H1 (cell line): ENCODE data around the gene CBLL1. TPM values are rescaled to one million over a fixed set of nuclear protein-coding genes. Genes with fewer than 3 reads are reported as not detected.

ENCODE experiments used
- CTCF ChIA-PET: fragments of 300-600 bp; sonication (Branson Sonifier 250); formaldehyde crosslinking; loops from one replicate; lab custom pipeline; 2021; ENCODE audit not compliant: partially characterized antibody; lab: Charles Lee
- POLR2A ChIA-PET: fragments of 300-600 bp; sonication (Branson Sonifier 250); formaldehyde crosslinking; loops from one replicate; lab custom pipeline; 2021; ENCODE audit warnings: inconsistent platforms; ENCODE audit not compliant: partially characterized antibody; lab: Charles Lee
- DNase-seq, 2 experiments: peaks; one replicate each; pipeline versions ENCODE4 v3.0.0 to v3.0.0-alpha.2; 2010 to 2022; ENCODE audit warnings: low spot score in 2 of 2, low read depth in 1 of 2, mixed read lengths in 1 of 2
- FAIRE-seq: peaks from 2 replicates; lab custom pipeline; 2011; peaks lifted over from hg19 to GRCh38; lab: Jason Lieb, UNC
- H2AFZ ChIP-seq: 2 replicates; pipeline ENCODE4 v1.8.1; 2012; ENCODE audit warnings: low read length, inconsistent platforms
- H2AK5ac ChIP-seq: 2 replicates; pipeline ENCODE4 v1.6.1; 2013; ENCODE audit warnings: low read depth, low read length
- H2BK120ac ChIP-seq: replicated peaks from 2 replicates; pipeline ENCODE3; 2013; ENCODE audit warnings: low read depth, low read length, inconsistent platforms
- H2BK12ac ChIP-seq: 2 replicates; pipeline ENCODE4 v1.6.1; 2013; ENCODE audit warnings: low read depth, low read length
- H2BK15ac ChIP-seq: 2 replicates; pipeline ENCODE4 v1.6.1; 2013; ENCODE audit warnings: low read length
- H2BK20ac ChIP-seq: 2 replicates; pipeline ENCODE4 v1.6.1; 2013; ENCODE audit warnings: low read length
- H2BK5ac ChIP-seq: 2 replicates; pipeline ENCODE4 v1.6.1; 2013; ENCODE audit warnings: low read depth, low read length
- H3K14ac ChIP-seq: 2 replicates; pipeline ENCODE4 v1.6.1; 2013; ENCODE audit warnings: inconsistent platforms; ENCODE audit not compliant: insufficient read length
- H3K18ac ChIP-seq: 2 replicates; pipeline ENCODE4 v1.6.1; 2013; ENCODE audit warnings: low read length; ENCODE audit errors: extremely low read depth
- H3K23ac ChIP-seq: 2 replicates; pipeline ENCODE4 v1.6.1; 2013; ENCODE audit warnings: inconsistent platforms; ENCODE audit not compliant: insufficient read length
- H3K23me2 ChIP-seq: 2 replicates; pipeline ENCODE4 v1.6.1; 2013; ENCODE audit warnings: low read depth, low read length
- H3K27ac ChIP-seq: 2 replicates; pipeline ENCODE4 v1.6.1; 2011; ENCODE audit warnings: low read depth, low read length, inconsistent platforms
- H3K27me3 ChIP-seq, 4 experiments: replicated peaks in 1 of 4; 1 replicate in 1 of 4; 2 replicates in 3 of 4; pipeline versions ENCODE4 v1.6.1 to v1.8.1; 2011 to 2013; ENCODE audit warnings: low read length in 3 of 4, mild to moderate bottlenecking in 3 of 4, inconsistent platforms in 2 of 4, mixed read lengths in 2 of 4, moderate library complexity in 1 of 4; ENCODE audit not compliant: control insufficient read depth in 3 of 4, insufficient read depth in 3 of 4; ENCODE audit errors: extremely low read depth in 1 of 4
- H3K36me3 ChIP-seq, 4 experiments: 2 replicates each; pipeline versions ENCODE4 v1.6.1 to v1.8.1; 2011 to 2013; ENCODE audit warnings: mild to moderate bottlenecking in 4 of 4, low read length in 3 of 4, moderate library complexity in 2 of 4, control low read depth in 1 of 4, inconsistent platforms in 1 of 4; ENCODE audit not compliant: insufficient read depth in 4 of 4, control insufficient read depth in 2 of 4
- H3K4ac ChIP-seq: replicated peaks from 2 replicates; pipeline ENCODE3; 2013; ENCODE audit warnings: low read length, low read depth, mixed read lengths, inconsistent platforms; ENCODE audit not compliant: insufficient read length
- H3K4me1 ChIP-seq, 4 experiments: replicated peaks in 1 of 4; 1 replicate in 1 of 4; 2 replicates in 3 of 4; pipeline versions ENCODE4 v1.6.1 to v1.8.1; 2011 to 2013; ENCODE audit warnings: low read length in 3 of 4, inconsistent platforms in 2 of 4, mixed read lengths in 1 of 4; ENCODE audit not compliant: insufficient read depth in 4 of 4, control insufficient read depth in 3 of 4
- H3K4me2 ChIP-seq, 2 experiments: 2 replicates each; pipeline versions ENCODE4 v1.6.1 to v1.8.1; 2011 to 2013; ENCODE audit warnings: low read depth in 2 of 2, low read length in 2 of 2, control low read depth in 1 of 2, inconsistent platforms in 1 of 2, mild to moderate bottlenecking in 1 of 2; ENCODE audit not compliant: insufficient read depth in 1 of 2
- H3K4me3 ChIP-seq, 4 experiments: fragments of 200-600, 300-600 bp in 1 of 4; sonication (generic), shearing (Covaris generic), sonication (Bioruptor Twin) in 1 of 4; 2 replicates each; pipeline versions ENCODE4 v1.5.1 to v1.8.1; 2011 to 2016; ENCODE audit warnings: low read length in 4 of 4, low read depth in 3 of 4, control low read depth in 2 of 4, inconsistent platforms in 2 of 4, mild to moderate bottlenecking in 2 of 4, mixed read lengths in 1 of 4, moderate library complexity in 1 of 4; ENCODE audit not compliant: insufficient read depth in 2 of 4; ENCODE audit errors: extremely low read depth in 1 of 4
- H3K56ac ChIP-seq: replicated peaks from 2 replicates; pipeline ENCODE3; 2013; ENCODE audit warnings: low read depth, mild to moderate bottlenecking, mixed read lengths, low read length, inconsistent platforms; ENCODE audit not compliant: insufficient read length
- H3K79me1 ChIP-seq: 2 replicates; pipeline ENCODE4 v1.6.1; 2013; ENCODE audit warnings: low read depth, low read length, control low read depth
- H3K79me2 ChIP-seq, 2 experiments: 2 replicates each; pipeline versions ENCODE4 v1.6.1 to v1.8.1; 2012 to 2013; ENCODE audit warnings: low read length in 2 of 2, mild to moderate bottlenecking in 2 of 2, inconsistent platforms in 1 of 2; ENCODE audit not compliant: insufficient read depth in 2 of 2, control insufficient read depth in 1 of 2
- H3K9ac ChIP-seq, 4 experiments: replicated peaks in 1 of 4; 1 replicate in 1 of 4; 2 replicates in 3 of 4; pipeline versions ENCODE4 v1.6.1 to v1.8.1; 2011 to 2013; ENCODE audit warnings: low read depth in 3 of 4, low read length in 3 of 4, control low read depth in 2 of 4, mild to moderate bottlenecking in 2 of 4, moderate library complexity in 2 of 4, inconsistent platforms in 1 of 4; ENCODE audit errors: extremely low read depth in 1 of 4
- H3K9me3 ChIP-seq, 2 experiments: 2 replicates each; pipeline versions ENCODE4 v1.6.1 to v1.8.1; 2012 to 2013; ENCODE audit warnings: mild to moderate bottlenecking in 2 of 2, moderate library complexity in 2 of 2, control low read depth in 1 of 2, inconsistent platforms in 1 of 2, low read depth in 1 of 2, low read length in 1 of 2, mixed read lengths in 1 of 2; ENCODE audit not compliant: insufficient read depth in 2 of 2
- H4K20me1 ChIP-seq, 2 experiments: replicated peaks in 1 of 2; 2 replicates each; pipeline versions ENCODE3 to v1.8.1; 2011 to 2013; ENCODE audit warnings: inconsistent platforms in 2 of 2, low read length in 2 of 2, mild to moderate bottlenecking in 1 of 2; ENCODE audit not compliant: insufficient read depth in 2 of 2, control insufficient read depth in 1 of 2
- H4K5ac ChIP-seq: 2 replicates; pipeline ENCODE4 v1.6.1; 2013; ENCODE audit warnings: low read length, low read depth, mixed read lengths, inconsistent platforms; ENCODE audit not compliant: insufficient read length
- H4K8ac ChIP-seq: 2 replicates; pipeline ENCODE4 v1.8.0; 2013; ENCODE audit warnings: mild to moderate bottlenecking, moderate library complexity, low read length, inconsistent platforms; ENCODE audit not compliant: insufficient read depth; ENCODE audit errors: extremely low read depth
- H4K91ac ChIP-seq: replicated peaks from 2 replicates; pipeline ENCODE3; 2013; ENCODE audit warnings: low read length, mixed read lengths, inconsistent platforms; ENCODE audit not compliant: insufficient read length
- CBX5 ChIP-seq: fragments of 300-800, 300-1000 bp; sonication (generic); IDR thresholded peaks from 2 replicates; pipeline ENCODE4 v1.7.1; 2016; ENCODE audit warnings: antibody characterized with exemption, low read length, low read depth
- EZH2 ChIP-seq: fragments of 200-600 bp; sonication (generic); IDR thresholded peaks from 2 replicates; pipeline ENCODE4 v1.7.1; 2012; ENCODE audit warnings: low read depth, mild to moderate bottlenecking, moderate library complexity, low read length, inconsistent platforms; ENCODE audit not compliant: severe bottlenecking
- NANOG ChIP-seq: IDR thresholded peaks from 2 replicates; pipeline ENCODE4 v1.6.1; 2011; ENCODE audit warnings: low read length, low read depth, mild to moderate bottlenecking, inconsistent platforms; ENCODE audit not compliant: insufficient read depth, poor library complexity, severe bottlenecking
- NRF1 ChIP-seq: IDR thresholded peaks from 2 replicates; pipeline ENCODE4 v1.6.1; 2011; ENCODE audit warnings: mild to moderate bottlenecking, low read depth, low read length, improper control_type of control experiment
- TCF12 ChIP-seq: IDR thresholded peaks from 2 replicates; pipeline ENCODE4 v1.6.1; 2011; ENCODE audit warnings: low read depth, mild to moderate bottlenecking, low read length
- WGBS, 2 experiments: shearing (Covaris generic) in 1 of 2; methylation state at CpG; one replicate each; pipeline versions ENCODE4 v1.1.6 to v1.1.7; 2013 to 2015; ENCODE audit warnings: low lambda C conversion rate in 2 of 2, mixed read lengths in 2 of 2, inconsistent platforms in 1 of 2, low coverage in 1 of 2, missing lambda C conversion rate in 1 of 2; ENCODE audit not compliant: insufficient replicate concordance in 2 of 2, insufficient coverage in 1 of 2, insufficient read length in 1 of 2; ENCODE audit errors: extremely low coverage in 1 of 2, missing lambda C conversion rate in 1 of 2; 5-methylcytosine and 5-hydroxymethylcytosine counted together
- polyA plus RNA-seq, 7 experiments: library from polyadenylated mRNA; depleted of rRNA in 3 of 7; stranded (reverse) in 5 of 7; unstranded in 2 of 7; fragments of >200 nt in 5 of 7; fragments of 200-250 nt in 2 of 7; gene quantifications; 1 replicate in 5 of 7; 2 replicates in 1 of 7; 4 replicates in 1 of 7; pipeline versions ENCODE4 v1.2.1 to v1.2.3, GENCODE V29; 2011 to 2013; ENCODE audit warnings: missing spikeins in 2 of 7, mixed read lengths in 2 of 7
- total RNA-seq: library from RNA; stranded (reverse); fragmentation: NEBNext Ultra II Directional; extraction: Animal tissue kit (Norgen Biotek cat#: 25700); gene quantifications from 2 replicates; pipeline ENCODE4 v1.2.1, GENCODE V29; 2021

CBLL1 gene
- total and polyA plus RNA-seq, 2 of the 8 experiments (the other 6 are each of a cell fraction or from before 2014, with no cell fraction given): 27.0 to 34.0 TPM

GRCh38 chr7:107778283-107778682, 34.3 kb downstream of the CBLL1 start:
- Histone ChIP-seq H3K4me1 (no peaks in the 10 kb centered on the region), H2BK20ac (no peak overlapping the region), H4K8ac (no peak overlapping the region), H3K27me3 (no peaks in the 10 kb centered on the region; a peak in 1 of 7 replicates), H2AK5ac (no peak overlapping the region), H3K56ac (no peak overlapping the region), H3K18ac (no peak overlapping the region), H3K23ac (no peak overlapping the region), H3K79me2 (no peaks in the 10 kb centered on the region), H3K14ac (no peak overlapping the region), H3K4ac (no peak overlapping the region), H2BK120ac (no peak overlapping the region), H2BK15ac (no peak overlapping the region), H2BK12ac (no peak overlapping the region), H3K27ac (no peak overlapping the region), H3K79me1 (no peaks in the 10 kb centered on the region), H3K9me3 (no peaks in the 10 kb centered on the region), H3K4me3 (no peak overlapping the region), H4K5ac (no peak overlapping the region), H3K9ac (no peak overlapping the region), H4K91ac (no peak overlapping the region), H3K36me3 (no peaks in the 10 kb centered on the region), H3K4me2 (no peak overlapping the region), H3K23me2 (no peaks in the 10 kb centered on the region), H2AFZ (no peak overlapping the region), H2BK5ac (no peak overlapping the region), H4K20me1 (no peaks in the 10 kb centered on the region)
- TF ChIP-seq EZH2 (no peak), NANOG (no peak), NRF1 (no peak), TCF12 (no peak), CBX5 (no peak)
- DNase-seq (no peak), FAIRE-seq (no peak)
- 77% methylated on average over 4 of the region's 4 CpGs; no CpG with 5 or more reads in 1 of the 2 experiments for WGBS, 2 experiments
- ChIA-PET CTCF (interaction anchor here (0.6 to 2.9 kb wide), 3 partner anchors 96 to 367 kb away, joined by 3 to 9 read pairs (median 3); no protein-coding TSS in a partner anchor), POLR2A (no interaction called here)
